GM12801 (cell line): Measurements from ENCODE around the gene BUD31.

ENCODE experiments used
- TF ChIP-seq, protein P1 (sequence below): IDR thresholded peaks from one replicate; pipeline ENCODE4 v1.5.1; 2011; ENCODE audit warnings: control low read depth; ENCODE audit not compliant: insufficient read length; ENCODE audit errors: extremely low read depth

BUD31 gene

DNA sequence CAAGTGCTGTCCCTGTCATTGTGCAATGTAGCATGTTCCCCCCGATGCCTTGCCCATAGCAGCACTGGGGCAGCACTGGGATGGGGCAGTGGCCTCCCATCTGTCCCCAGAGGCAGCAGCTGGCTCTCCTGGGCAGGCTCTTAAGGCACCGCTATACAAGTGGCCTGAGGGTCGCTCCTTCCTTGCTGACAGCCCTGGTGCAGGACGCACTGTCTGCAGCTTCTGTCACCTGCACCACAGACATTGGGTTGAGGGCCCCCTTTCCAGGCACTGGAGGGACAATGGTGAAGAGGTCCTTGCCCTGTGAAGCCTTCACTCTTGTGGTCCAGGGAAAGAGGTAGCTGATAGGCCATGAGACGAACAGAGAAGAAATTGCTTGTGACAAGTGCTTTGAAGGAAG, 40.6 kb downstream of the BUD31 start:
- TF ChIP-seq, protein P1, sequence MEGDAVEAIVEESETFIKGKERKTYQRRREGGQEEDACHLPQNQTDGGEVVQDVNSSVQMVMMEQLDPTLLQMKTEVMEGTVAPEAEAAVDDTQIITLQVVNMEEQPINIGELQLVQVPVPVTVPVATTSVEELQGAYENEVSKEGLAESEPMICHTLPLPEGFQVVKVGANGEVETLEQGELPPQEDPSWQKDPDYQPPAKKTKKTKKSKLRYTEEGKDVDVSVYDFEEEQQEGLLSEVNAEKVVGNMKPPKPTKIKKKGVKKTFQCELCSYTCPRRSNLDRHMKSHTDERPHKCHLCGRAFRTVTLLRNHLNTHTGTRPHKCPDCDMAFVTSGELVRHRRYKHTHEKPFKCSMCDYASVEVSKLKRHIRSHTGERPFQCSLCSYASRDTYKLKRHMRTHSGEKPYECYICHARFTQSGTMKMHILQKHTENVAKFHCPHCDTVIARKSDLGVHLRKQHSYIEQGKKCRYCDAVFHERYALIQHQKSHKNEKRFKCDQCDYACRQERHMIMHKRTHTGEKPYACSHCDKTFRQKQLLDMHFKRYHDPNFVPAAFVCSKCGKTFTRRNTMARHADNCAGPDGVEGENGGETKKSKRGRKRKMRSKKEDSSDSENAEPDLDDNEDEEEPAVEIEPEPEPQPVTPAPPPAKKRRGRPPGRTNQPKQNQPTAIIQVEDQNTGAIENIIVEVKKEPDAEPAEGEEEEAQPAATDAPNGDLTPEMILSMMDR: no peak

DNA sequence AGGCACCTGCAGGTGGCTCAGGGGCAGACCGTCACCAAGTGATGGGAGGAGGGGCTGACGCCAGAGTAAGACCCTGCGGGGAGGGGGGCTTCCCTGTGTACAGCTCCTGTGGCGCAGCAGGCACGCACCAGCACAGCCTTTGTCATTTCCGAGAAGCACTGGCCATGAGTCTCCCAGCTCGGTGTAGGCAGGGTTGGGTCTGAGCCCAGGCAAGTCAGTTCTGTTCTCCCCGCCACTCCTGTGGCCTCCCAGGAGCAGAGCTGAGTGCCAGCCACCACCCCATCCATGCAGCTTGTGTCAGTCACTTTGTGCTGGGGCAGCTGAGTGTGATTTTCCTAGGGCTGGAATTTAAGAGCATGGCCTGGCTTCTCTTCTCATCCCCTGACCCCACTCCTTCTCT, 43.2 kb downstream of the BUD31 start:
- TF ChIP-seq, protein P1: no peak

DNA sequence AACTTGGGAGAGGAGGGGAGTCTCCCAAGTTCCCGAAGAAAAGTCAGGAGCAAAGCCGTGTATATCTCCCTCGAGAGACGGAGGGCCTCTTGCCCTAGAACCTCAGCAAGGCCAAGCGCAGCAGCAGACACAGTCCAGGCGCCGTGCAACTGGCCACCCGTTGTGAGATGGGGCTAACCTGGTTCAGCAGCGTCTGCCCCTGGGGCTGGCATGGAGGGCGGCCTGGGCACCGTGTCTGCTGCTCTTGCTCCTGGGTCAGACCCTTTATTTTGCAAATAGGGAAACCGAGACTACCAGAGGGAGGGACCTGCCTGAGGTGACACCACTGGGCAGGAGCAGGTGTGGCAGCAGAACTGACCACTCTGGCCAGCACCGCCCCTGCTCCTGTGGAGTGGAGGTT, 43.8 kb downstream of the BUD31 start:
- TF ChIP-seq, protein P1: no peak

DNA sequence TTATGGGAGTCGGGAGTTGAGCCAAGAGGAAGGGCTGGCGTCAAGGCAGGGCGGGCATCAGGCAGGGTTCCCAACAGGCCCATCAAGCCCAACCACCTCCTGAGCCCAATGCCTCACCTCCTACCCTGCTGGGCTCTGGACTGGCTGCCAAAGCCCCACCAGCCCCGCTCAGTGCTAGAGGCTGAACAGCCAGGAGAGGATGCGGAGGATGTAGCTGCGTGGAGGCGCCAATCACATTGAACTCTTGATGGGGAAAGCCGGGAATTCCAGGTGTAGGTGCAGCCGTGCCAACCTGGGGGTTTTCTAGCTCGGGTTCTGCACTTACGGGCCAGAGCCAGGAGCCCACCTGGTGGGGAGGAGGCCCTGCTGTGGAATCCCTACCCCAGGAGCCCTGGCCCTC, 44.3 kb downstream of the BUD31 start:
- TF ChIP-seq, protein P1: no peak

DNA sequence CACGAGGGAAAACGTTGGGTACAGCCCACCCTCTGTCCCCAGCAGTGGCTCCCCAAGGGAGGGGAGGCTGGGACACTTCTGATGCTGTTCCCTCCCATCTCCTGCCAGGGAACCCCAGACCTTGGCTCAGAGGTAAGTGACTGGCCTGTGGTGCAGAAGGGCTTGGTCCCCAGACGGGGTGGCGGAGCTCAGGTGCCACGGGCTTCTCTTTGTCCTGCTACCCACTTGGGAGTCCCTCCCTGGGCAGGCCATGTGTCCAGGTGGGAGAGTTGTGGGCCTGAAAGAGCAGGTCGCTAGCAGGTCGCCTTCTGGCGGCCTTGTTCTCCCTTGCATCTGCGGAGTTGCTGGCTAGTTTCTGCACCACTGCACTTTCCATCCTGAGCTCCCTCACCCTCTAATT, 47.1 kb downstream of the BUD31 start:
- TF ChIP-seq, protein P1: no peak

DNA sequence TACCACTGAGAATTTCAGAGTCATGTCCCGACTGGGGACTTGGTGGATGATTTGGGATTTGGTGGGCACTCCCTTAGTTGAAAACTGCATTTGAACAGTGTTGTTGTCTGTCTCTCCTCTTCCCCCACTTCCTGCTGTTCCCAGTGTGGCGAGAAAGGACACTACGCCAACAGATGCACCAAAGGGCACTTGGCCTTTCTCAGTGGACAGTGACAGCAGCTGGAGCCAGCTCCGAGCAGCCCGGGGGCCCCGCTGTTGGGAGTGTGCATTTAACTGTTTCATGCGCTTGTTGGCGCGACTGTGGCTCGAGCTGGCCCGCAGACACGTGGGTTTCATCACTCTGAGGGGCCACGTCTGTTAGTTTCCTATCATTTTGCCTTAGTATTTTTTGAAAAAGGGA, 47.5 kb downstream of the BUD31 start:
- TF ChIP-seq, protein P1: no peak

DNA sequence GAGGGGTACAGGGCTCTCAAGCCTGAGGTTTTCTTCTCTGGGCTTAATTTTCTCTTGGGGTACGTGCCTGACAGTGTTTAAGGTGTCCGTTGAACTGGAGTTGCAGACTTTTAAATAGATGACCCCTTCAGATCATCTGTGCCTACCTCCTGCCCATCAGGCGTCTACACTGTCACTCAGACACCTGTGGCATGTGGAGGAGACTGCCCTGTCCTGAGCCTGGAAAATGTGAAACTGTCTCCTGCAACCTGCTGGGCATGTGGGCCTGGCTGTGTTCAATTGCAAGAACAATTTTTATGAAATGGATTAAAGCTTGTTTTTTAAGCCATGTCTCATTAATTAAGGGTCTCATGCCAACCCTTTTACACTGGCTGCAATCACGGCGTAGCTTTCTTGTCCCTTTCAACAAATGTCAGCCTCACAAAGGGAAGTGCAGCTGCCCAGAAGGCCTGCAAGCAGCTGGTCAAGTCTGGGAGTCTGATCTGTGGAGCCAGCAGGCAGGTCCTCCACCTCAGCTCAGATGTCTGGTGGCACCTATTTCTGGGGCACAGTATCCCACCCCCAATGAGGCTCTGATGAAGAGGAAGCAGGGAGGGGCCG, 48.4 kb downstream of the BUD31 start:
- TF ChIP-seq, protein P1: no peak
